ENCODE measurements around the gene SCLY. TPM values are rescaled to one million over a fixed set of nuclear protein-coding genes. Genes with fewer than 3 reads are reported as not detected.
A peak's percentile ranks its signal among the peaks of the same experiment; 100 is the strongest.

SCLY gene
- total RNA-seq, 1 donor from 2014 or later, result 44.0 TPM

GRCh38 chr2:238059505-238059904 lies 1.3 kb upstream of the SCLY start:
- TF ChIP-seq, protein P1, sequence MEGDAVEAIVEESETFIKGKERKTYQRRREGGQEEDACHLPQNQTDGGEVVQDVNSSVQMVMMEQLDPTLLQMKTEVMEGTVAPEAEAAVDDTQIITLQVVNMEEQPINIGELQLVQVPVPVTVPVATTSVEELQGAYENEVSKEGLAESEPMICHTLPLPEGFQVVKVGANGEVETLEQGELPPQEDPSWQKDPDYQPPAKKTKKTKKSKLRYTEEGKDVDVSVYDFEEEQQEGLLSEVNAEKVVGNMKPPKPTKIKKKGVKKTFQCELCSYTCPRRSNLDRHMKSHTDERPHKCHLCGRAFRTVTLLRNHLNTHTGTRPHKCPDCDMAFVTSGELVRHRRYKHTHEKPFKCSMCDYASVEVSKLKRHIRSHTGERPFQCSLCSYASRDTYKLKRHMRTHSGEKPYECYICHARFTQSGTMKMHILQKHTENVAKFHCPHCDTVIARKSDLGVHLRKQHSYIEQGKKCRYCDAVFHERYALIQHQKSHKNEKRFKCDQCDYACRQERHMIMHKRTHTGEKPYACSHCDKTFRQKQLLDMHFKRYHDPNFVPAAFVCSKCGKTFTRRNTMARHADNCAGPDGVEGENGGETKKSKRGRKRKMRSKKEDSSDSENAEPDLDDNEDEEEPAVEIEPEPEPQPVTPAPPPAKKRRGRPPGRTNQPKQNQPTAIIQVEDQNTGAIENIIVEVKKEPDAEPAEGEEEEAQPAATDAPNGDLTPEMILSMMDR (IDR thresholded peaks at IDR 0.05; ENCODE audit: partially characterized antibody, unreplicated experiment), result no peak
- DNase-seq, result no peak
- Mint-ChIP-seq H3K27me3 (ENCODE audit: unreplicated experiment) (peaks cover 4% of the 10 kb centered on the region), H3K4me1 (ENCODE audit: low read depth, unreplicated experiment) (peaks cover 30% of the 10 kb centered on the region), H3K4me3 (ENCODE audit: unreplicated experiment) (peak overlapping the region; percentile 99), H3K27ac (ENCODE audit: unreplicated experiment) (peak overlapping the region; percentile 95), H3K9me3 (ENCODE audit: unreplicated experiment) (peaks cover 13% of the 10 kb centered on the region), H3K36me3 (ENCODE audit: unreplicated experiment) (peaks cover 13% of the 10 kb centered on the region)

DNA sequence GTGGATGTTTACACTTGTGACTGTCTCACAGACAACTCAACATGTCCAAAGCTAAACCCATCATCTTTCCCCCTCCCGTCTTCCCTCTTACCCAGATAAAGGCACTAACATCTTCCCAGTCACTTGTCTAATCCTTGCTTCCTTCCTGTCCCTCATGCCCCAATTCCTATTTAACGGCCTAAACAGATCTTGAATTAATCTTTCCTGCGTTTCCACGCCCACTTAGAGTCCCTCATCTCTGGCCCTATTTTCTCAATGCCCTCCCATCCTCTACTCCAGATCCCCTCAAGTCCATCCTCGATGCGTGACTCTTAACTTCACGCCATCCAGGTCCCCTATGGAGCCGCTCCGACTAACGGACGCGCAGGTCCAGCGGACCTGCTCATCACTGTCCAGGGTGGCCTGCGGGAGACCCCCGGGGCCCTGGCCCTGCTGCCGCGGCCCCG lies 682 bp upstream of the SCLY start:
- TF ChIP-seq, protein P1 (IDR thresholded peaks at IDR 0.05; ENCODE audit: partially characterized antibody, unreplicated experiment), result no peak
- no peak for DNase-seq
- peaks cover 34% of the 10 kb centered on the region for H3K4me1 Mint-ChIP-seq (ENCODE audit: low read depth, unreplicated experiment)
- H3K36me3 Mint-ChIP-seq (ENCODE audit: unreplicated experiment), result peaks cover 13% of the 10 kb centered on the region
- peak overlapping the region; percentile 95 for H3K27ac Mint-ChIP-seq (ENCODE audit: unreplicated experiment)
- peak overlapping the region; percentile 99 for H3K4me3 Mint-ChIP-seq (ENCODE audit: unreplicated experiment)
- H3K27me3 Mint-ChIP-seq (ENCODE audit: unreplicated experiment), result peaks cover 4% of the 10 kb centered on the region
- peaks cover 13% of the 10 kb centered on the region for H3K9me3 Mint-ChIP-seq (ENCODE audit: unreplicated experiment)

GRCh38 chr2:238061315-238062202 lies 758 bp downstream of the SCLY start:
- peak overlapping the region; percentile 97 for H3K4me3 Mint-ChIP-seq (ENCODE audit: unreplicated experiment)
- H3K4me1 Mint-ChIP-seq (ENCODE audit: low read depth, unreplicated experiment), result peaks cover 36% of the 10 kb centered on the region
- DNase-seq, result peak; percentile 40
- H3K9me3 Mint-ChIP-seq (ENCODE audit: unreplicated experiment), result peaks cover 11% of the 10 kb centered on the region
- TF ChIP-seq, protein P1 (IDR thresholded peaks at IDR 0.05; ENCODE audit: partially characterized antibody, unreplicated experiment), result no peak
- peak overlapping the region; percentile 79 for H3K27ac Mint-ChIP-seq (ENCODE audit: unreplicated experiment)
- H3K36me3 Mint-ChIP-seq (ENCODE audit: unreplicated experiment), result peaks cover 14% of the 10 kb centered on the region
- H3K27me3 Mint-ChIP-seq (ENCODE audit: unreplicated experiment), result peaks cover 4% of the 10 kb centered on the region

- H3K9me3 Mint-ChIP-seq (ENCODE audit: unreplicated experiment), result peaks cover 9% of the 10 kb centered on the region
- peaks cover 36% of the 10 kb centered on the region for H3K4me1 Mint-ChIP-seq (ENCODE audit: low read depth, unreplicated experiment)
- TF ChIP-seq, protein P1 (IDR thresholded peaks at IDR 0.05; ENCODE audit: partially characterized antibody, unreplicated experiment), result no peak
- peak overlapping the region; percentile 82 for H3K27ac Mint-ChIP-seq (ENCODE audit: unreplicated experiment)
- DNase-seq, result peak; percentile 42
- peaks cover 17% of the 10 kb centered on the region for H3K36me3 Mint-ChIP-seq (ENCODE audit: unreplicated experiment)
- peaks cover 4% of the 10 kb centered on the region for H3K27me3 Mint-ChIP-seq (ENCODE audit: unreplicated experiment)
- peak overlapping the region; percentile 68 for H3K4me3 Mint-ChIP-seq (ENCODE audit: unreplicated experiment)
Measured at GRCh38 chr2:238063414-238064189, 2.8 kb downstream of the SCLY start.

All from glutamatergic neuron (in vitro differentiated cells).